Mesodermal cell (in vitro differentiated cells): ENCODE measurements around the gene RNF44.
"Not testable (repeated sequence)": the region's sequence is repeated elsewhere in the genome, so short reads cannot be mapped to it uniquely, and the experiment has no call there.

Experiments used
- H3K27ac ChIP-seq: 2 replicates; pipeline ENCODE4 v1.7.0; 2013; ENCODE audit warnings: mild to moderate bottlenecking, low read depth, low read length, moderate library complexity; ENCODE audit not compliant: severe bottlenecking
- H3K36me3 ChIP-seq: 2 replicates; pipeline ENCODE4 v1.7.1; 2013; ENCODE audit warnings: mild to moderate bottlenecking, low read length, moderate library complexity; ENCODE audit not compliant: control insufficient read depth, insufficient read depth
- H3K4me1 ChIP-seq: one replicate; pipeline ENCODE4 v1.7.1; 2013; ENCODE audit warnings: mild to moderate bottlenecking, low read length; ENCODE audit not compliant: insufficient read depth, control insufficient read depth, poor library complexity, severe bottlenecking
- H3K4me3 ChIP-seq: 2 replicates; pipeline ENCODE4 v1.7.0; 2013; ENCODE audit warnings: low read length, control low read depth, mild to moderate bottlenecking; ENCODE audit not compliant: insufficient read depth, poor library complexity, severe bottlenecking; ENCODE audit errors: extremely low read depth
- H3K9me3 ChIP-seq: 2 replicates; pipeline ENCODE4 v1.7.1; 2013; ENCODE audit warnings: mild to moderate bottlenecking, low read length, moderate library complexity; ENCODE audit not compliant: control insufficient read depth
- WGBS, 2 experiments: methylation state at CpG; one replicate each; pipeline ENCODE4 v1.1.5; 2013; ENCODE audit warnings: missing lambda C conversion rate in 2 of 2; ENCODE audit not compliant: insufficient coverage in 2 of 2; 5-methylcytosine and 5-hydroxymethylcytosine counted together

RNF44 gene

GRCh38 chr5:176550937-176551336 lies 13.7 kb upstream of the RNF44 start:
- not testable (repeated sequence) for H3K36me3 ChIP-seq, H3K27ac ChIP-seq, H3K9me3 ChIP-seq, H3K4me1 ChIP-seq, H3K4me3 ChIP-seq
- WGBS, 2 experiments = 87 to 89% methylated on average over 9 of the region's 11 CpGs

DNA sequence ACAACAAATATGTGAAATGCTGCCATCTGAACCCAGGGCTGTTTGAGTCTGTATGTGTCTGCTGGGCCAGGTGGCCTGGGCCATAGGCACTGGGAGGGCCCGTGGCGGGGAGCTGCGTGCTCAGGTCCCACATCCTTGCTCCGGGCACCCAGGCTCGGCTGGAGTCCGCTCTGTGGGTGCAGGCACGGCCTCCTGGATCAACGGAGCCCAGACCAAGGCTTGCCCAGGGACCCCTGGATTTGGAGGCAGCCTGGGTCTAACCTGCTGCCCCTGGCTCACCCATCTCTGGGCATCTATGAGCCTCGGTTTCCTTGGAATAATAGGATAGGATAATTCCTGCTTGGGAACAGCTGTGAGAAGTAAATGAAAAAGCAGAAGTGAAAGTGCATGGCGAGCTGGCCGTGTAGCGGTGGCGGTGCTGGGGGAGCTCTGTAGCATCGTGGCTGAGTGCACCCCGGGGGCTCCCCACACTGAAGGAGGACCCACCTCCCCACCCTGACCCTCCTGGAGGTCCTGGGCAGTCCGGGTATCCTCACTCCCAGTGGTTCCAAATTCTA lies 13.2 kb upstream of the RNF44 start:
- Histone ChIP-seq H3K9me3 (no peaks in the 10 kb centered on the region), H3K27ac (no peak overlapping the region), H3K4me3 (no peak overlapping the region), H3K36me3 (no peaks in the 10 kb centered on the region), H3K4me1 (peaks cover 3% of the 10 kb centered on the region)
- WGBS, 2 experiments = 89 to 90% methylated on average over 13 to 15 of the region's 16 CpGs

- 91% methylated on average over 6 to 7 of the region's 7 CpGs for WGBS, 2 experiments
- H3K36me3 ChIP-seq = no peaks in the 10 kb centered on the region
- H3K27ac ChIP-seq = no peak overlapping the region
- peaks cover 3% of the 10 kb centered on the region for H3K4me1 ChIP-seq
- no peaks in the 10 kb centered on the region for H3K9me3 ChIP-seq
- no peak overlapping the region for H3K4me3 ChIP-seq
Observed at GRCh38 chr5:176549871-176550270, 12.7 kb upstream of the RNF44 start.

DNA sequence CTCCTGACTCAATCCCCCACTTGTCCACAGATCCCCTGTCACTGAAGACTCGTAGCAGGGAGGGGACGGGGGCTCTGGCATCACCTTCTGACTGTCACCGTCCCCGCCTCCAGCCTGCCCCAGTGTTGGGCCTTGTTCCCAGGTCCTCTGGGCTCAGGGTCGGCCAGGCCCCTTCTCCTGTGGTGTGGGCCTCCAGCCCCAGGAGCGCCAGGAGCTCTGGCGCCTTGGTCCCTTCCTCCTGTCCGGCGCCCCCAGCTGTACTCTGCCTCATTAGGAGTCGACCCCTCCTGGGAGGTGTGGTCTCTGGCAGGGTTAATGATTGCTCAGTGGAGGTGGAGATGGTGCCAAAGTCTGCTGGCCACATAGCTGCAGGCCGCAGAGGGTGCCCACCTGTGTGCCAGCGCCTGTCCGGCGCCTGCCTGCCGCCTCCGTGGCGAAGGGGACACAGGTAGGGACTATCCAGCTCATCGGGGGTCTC lies 11.8 kb upstream of the RNF44 start, which contains the start of gene CDHR2:
CDHR2 (plus strand) TSS at position 376 of the 478 bp plus-strand sequence. CDS start 16,011 bp downstream, outside the sequence.
- H3K27ac ChIP-seq = no peak within 1 kb of the TSS

DNA sequence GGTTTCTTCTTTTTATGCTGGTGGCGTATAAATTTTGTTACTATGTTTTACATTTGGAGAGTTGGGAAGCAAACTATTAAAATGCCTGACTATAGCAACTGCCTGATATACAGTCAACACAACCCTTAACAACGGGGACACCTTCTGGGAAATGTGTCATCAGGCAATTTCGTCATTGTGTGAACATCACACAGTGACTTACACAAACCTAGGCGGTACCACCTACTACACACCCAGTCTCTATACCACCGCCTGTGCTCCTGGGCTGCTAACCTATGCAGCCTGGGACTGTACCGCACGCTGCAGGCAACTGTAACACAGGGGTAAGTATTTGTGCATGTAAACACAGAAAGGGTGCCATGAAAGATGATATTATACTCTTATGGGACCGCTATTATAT lies 10.6 kb upstream of the RNF44 start:
- no peak overlapping the region for H3K27ac ChIP-seq
- H3K4me1 ChIP-seq = peaks cover 3% of the 10 kb centered on the region
- 88% methylated on average over 4 to 6 of the region's 8 CpGs for WGBS, 2 experiments
- no peaks in the 10 kb centered on the region for H3K9me3 ChIP-seq
- no peak overlapping the region for H3K4me3 ChIP-seq
- no peaks in the 10 kb centered on the region for H3K36me3 ChIP-seq

More for the DNA sequence above, 11.8 kb upstream of the RNF44 start, which contains the start of gene CDHR2:
- Histone ChIP-seq H3K9me3 (no peaks in the 10 kb centered on the region), H3K4me3 (no peak within 1 kb of the TSS), H3K36me3 (no peaks in the 10 kb centered on the region), H3K4me1 (peaks cover 3% of the 10 kb centered on the region)
- WGBS, 2 experiments = 91 to 92% methylated on average over 12 to 14 of the region's 18 CpGs

DNA sequence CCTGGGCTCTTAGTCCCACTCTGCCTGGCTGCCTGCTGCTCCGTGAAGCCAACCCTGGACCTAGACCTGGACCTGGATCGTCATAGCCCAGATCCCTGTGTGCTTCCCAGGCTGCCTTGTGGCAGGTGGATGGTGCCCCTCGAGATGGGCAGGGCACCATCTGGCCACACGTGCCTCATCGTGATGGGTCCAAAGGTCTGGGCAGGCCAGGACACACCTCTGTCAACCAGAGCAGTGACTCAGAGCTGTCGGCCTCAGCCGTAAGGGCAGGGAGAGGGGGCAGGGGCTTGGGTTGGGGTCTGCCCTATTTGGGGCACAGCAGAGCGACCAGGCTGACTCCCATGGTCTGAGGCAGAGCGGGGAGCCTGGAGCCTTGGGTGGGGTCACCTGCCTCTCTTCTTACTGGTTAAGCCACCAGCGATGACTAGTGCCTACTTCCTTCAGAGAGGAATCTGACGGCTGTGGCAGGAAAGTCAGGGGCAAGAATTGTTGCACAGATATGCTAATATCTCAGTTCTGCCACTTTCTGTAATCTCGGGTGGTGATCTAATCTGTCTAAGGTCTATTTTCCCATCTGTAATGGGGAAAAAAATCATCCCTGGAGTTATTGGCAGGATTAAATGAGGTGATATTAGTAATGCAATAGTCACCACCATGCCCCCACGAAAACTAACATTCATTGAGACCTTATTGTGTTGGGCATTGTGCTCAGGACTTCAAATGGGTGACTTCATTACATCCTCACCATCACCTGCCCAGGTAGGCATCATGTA lies 8.7 kb upstream of the RNF44 start:
- Histone ChIP-seq H3K36me3 (no peaks in the 10 kb centered on the region), H3K9me3 (no peaks in the 10 kb centered on the region), H3K4me3 (no peak overlapping the region), H3K27ac (no peak overlapping the region), H3K4me1 (peaks cover 16% of the 10 kb centered on the region)
- WGBS, 2 experiments = 83 to 86% methylated on average over 10 to 12 of the region's 13 CpGs

GRCh38 chr5:176545388-176545736 lies 8.2 kb upstream of the RNF44 start:
- Histone ChIP-seq H3K4me1 (peaks cover 20% of the 10 kb centered on the region), H3K27ac (no peak overlapping the region), H3K36me3 (no peaks in the 10 kb centered on the region), H3K4me3 (no peak overlapping the region), H3K9me3 (no peaks in the 10 kb centered on the region)
- WGBS, 2 experiments = 98 to 100% methylated on average over 2 to 6 of the region's 6 CpGs

GRCh38 chr5:176543428-176544182 lies 6.4 kb upstream of the RNF44 start:
- no peak overlapping the region for H3K27ac ChIP-seq
- 1% methylated on average over 46 to 55 of the region's 63 CpGs for WGBS, 2 experiments
- H3K4me3 ChIP-seq = peak overlapping the region; percentile 50
- H3K9me3 ChIP-seq = no peaks in the 10 kb centered on the region
- H3K4me1 ChIP-seq = peaks cover 20% of the 10 kb centered on the region
- no peaks in the 10 kb centered on the region for H3K36me3 ChIP-seq

DNA sequence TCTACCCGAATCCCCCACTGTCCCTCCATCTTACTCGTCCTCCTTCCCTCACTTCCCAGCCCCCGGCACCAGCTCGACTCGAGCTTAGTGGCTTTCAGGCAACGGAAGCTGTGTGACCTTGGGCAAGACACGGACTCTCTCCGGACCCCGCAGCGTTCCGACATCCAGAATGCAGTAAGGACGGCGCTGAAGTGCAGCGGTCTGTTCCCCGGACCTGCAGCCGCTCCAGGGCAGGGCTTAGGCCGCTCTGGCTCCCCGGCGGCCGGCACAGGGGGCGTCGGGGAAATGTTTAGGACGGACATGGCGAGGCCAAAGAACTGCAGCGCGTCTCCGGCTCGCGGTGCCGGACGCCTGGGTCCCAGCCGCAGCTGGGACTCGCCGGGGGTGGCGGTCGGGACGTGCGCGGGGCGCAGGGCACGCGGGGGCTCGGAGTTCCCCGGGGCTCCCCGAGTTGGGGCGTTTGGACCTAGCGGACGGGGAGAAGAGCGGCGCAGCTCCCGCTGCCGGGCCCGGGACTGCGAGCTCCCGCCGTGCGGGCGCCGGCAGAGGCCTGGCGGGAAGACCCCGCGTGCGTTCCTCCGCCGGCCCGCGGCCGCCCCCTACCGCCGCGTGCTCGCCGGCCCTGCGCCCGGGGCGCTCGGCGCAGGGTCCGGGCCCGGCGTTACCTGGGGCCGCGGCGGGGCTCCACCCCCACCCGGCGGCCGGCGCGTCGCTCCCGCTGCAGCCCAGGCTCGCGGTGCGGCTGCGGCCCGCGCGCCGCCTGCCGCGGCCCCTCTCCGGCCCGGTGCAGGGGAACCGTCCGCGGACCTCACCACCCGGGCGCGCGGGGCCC lies 5.6 kb upstream of the RNF44 start:
- H3K9me3 ChIP-seq = no peaks in the 10 kb centered on the region
- peak overlapping the region; percentile 55 for H3K4me3 ChIP-seq
- no peak overlapping the region for H3K27ac ChIP-seq
- peaks cover 24% of the 10 kb centered on the region for H3K4me1 ChIP-seq
- no peaks in the 10 kb centered on the region for H3K36me3 ChIP-seq
- WGBS, 2 experiments = 1 to 2% methylated on average over 83 to 97 of the region's 110 CpGs

- Histone ChIP-seq H3K4me3 (peak overlapping the region; percentile 55), H3K4me1 (peaks cover 24% of the 10 kb centered on the region), H3K27ac (no peak overlapping the region), H3K9me3 (no peaks in the 10 kb centered on the region), H3K36me3 (no peaks in the 10 kb centered on the region)
- WGBS, 2 experiments = 40 to 45% methylated on average over 8 to 11 of the region's 16 CpGs
Observed at GRCh38 chr5:176542135-176542595, 5.0 kb upstream of the RNF44 start.
